Activated T-helper 1 cell treated with anti-CD3 and anti-CD28 coated beads, Interleukin-12 subunit alpha, Interleukin-12 subunit beta, Interleukin-2, Interleukin-4 antibody, amounts not matched to agents 30 ng/mL and 10 ng/mL and 1 ng/mL, durations not matched to agents 14 hours and 24 hours and 36 hours (primary cell): ENCODE results near the gene TBC1D3H. TPM values are rescaled to one million over a fixed set of nuclear protein-coding genes. Genes with fewer than 3 reads are reported as not detected.
"Not testable (repeated sequence)": the region's sequence is repeated elsewhere in the genome, so short reads cannot be mapped to it uniquely, and the experiment has no call there.

ENCODE experiments used
- DNase-seq: peaks from one replicate; pipeline ENCODE4 v3.0.0; 2021; ENCODE audit warnings: low spot score
- H3K27ac Mint-ChIP-seq: one replicate; pipeline ENCODE4 v1.8.0; 2021; ENCODE audit warnings: mild to moderate bottlenecking, mixed read lengths
- H3K27me3 Mint-ChIP-seq: one replicate; pipeline ENCODE4 v1.8.0; 2022; ENCODE audit warnings: mild to moderate bottlenecking, moderate library complexity, mixed read lengths; ENCODE audit not compliant: insufficient read depth
- H3K36me3 Mint-ChIP-seq: one replicate; pipeline ENCODE4 v1.8.0; 2021; ENCODE audit warnings: low read depth, mixed read lengths
- H3K4me1 Mint-ChIP-seq: one replicate; pipeline ENCODE4 v1.8.0; 2021; ENCODE audit warnings: low read depth, mixed read lengths
- H3K4me3 Mint-ChIP-seq: one replicate; pipeline ENCODE4 v1.8.0; 2021; ENCODE audit warnings: mild to moderate bottlenecking, moderate library complexity, mixed read lengths
- H3K9me3 Mint-ChIP-seq: one replicate; pipeline ENCODE4 v1.8.0; 2021; ENCODE audit warnings: mixed read lengths
- intact Hi-C: fragments of 100-400 bp; cut with micrococcal nuclease; formaldehyde crosslinking; loops from one replicate; pipeline ENCODE4 v1.15.1; 2024
- total RNA-seq: library from RNA; stranded (reverse); gene quantifications from 2 replicates; pipeline ENCODE4 v1.2.3, GENCODE V29; 2022

Gene TBC1D3H
- not detected in 2 replicates for total RNA-seq

- DNase-seq, H3K4me1 Mint-ChIP-seq, H3K36me3 Mint-ChIP-seq, H3K9me3 Mint-ChIP-seq, H3K4me3 Mint-ChIP-seq, H3K27ac Mint-ChIP-seq, intact Hi-C loops, H3K27me3 Mint-ChIP-seq: not testable (repeated sequence)
Measured at GRCh38 chr17:36388385-36389245, at the start of gene TBC1D3H. Gene TBC1D3H (minus strand): TSS chr17:36388435. CDS start chr17:36386895, 1,540 bp downstream.

DNA sequence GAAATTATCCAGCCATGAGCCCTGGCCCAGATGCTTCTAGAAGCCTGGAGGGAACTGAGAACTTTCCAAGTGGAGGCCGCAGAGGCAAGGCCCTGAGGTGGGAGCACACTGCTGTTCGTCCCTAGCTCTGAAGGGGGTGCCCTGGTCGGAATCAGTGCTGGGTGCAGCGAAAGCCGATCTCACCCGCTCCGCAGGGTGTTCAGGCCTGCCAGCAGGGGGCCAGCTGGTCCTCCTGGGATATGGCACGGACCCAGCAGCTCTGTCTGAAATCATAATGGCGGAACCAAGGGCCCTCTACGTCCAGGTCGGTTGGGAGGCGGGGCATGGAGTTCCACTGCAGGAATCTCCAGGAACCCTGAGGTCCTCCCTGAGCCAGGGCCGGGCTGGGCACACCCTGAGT is 40.7 kb upstream of the TBC1D3H start:
- H3K36me3 Mint-ChIP-seq, H3K27me3 Mint-ChIP-seq, H3K27ac Mint-ChIP-seq, H3K4me3 Mint-ChIP-seq, DNase-seq, H3K4me1 Mint-ChIP-seq, intact Hi-C loops, H3K9me3 Mint-ChIP-seq: not testable (repeated sequence)

GRCh38 chr17:36415180-36415941 is 27.1 kb upstream of the TBC1D3H start:
- H3K9me3 Mint-ChIP-seq, H3K4me3 Mint-ChIP-seq, DNase-seq, H3K27ac Mint-ChIP-seq, H3K4me1 Mint-ChIP-seq, H3K36me3 Mint-ChIP-seq, intact Hi-C loops, H3K27me3 Mint-ChIP-seq: not testable (repeated sequence)

- H3K27ac Mint-ChIP-seq, H3K9me3 Mint-ChIP-seq, H3K27me3 Mint-ChIP-seq, H3K4me3 Mint-ChIP-seq, intact Hi-C loops, H3K36me3 Mint-ChIP-seq, H3K4me1 Mint-ChIP-seq, DNase-seq: not testable (repeated sequence)
Measured at GRCh38 chr17:36390943-36391645, 2.9 kb upstream of the TBC1D3H start.

GRCh38 chr17:36375938-36376337 is 12.3 kb downstream of the TBC1D3H start:
- intact Hi-C loops, DNase-seq: not testable (repeated sequence)

GRCh38 chr17:36362496-36362895 is 25.7 kb downstream of the TBC1D3H start:
- H3K4me3 Mint-ChIP-seq, H3K27ac Mint-ChIP-seq, H3K9me3 Mint-ChIP-seq, DNase-seq, intact Hi-C loops, H3K4me1 Mint-ChIP-seq, H3K27me3 Mint-ChIP-seq, H3K36me3 Mint-ChIP-seq: not testable (repeated sequence)

More at GRCh38 chr17:36375938-36376337, 12.3 kb downstream of the TBC1D3H start:
- H3K9me3 Mint-ChIP-seq, H3K4me3 Mint-ChIP-seq, H3K27ac Mint-ChIP-seq, H3K36me3 Mint-ChIP-seq, H3K4me1 Mint-ChIP-seq, H3K27me3 Mint-ChIP-seq: not testable (repeated sequence)

Other genes starting within 250 kb of the TBC1D3H start
- 7.1 and 9.1 TPM in 2 replicates for gene TBC1D3B, start 211.8 kb downstream of the TBC1D3H start, total RNA-seq
- gene CCL3L1, start 191.7 kb downstream of the TBC1D3H start, total RNA-seq = 15.8 and 21.2 TPM in 2 replicates
- gene CCL4L2, start 177.4 kb downstream of the TBC1D3H start, total RNA-seq = 46.9 and 48.4 TPM in 2 replicates
- gene TBC1D3I, start 123.9 kb downstream of the TBC1D3H start, total RNA-seq = 0.36 and 1.7 TPM in 2 replicates
- not detected in 2 replicates for gene TBC1D3G, start 64.6 kb downstream of the TBC1D3H start, total RNA-seq
- 46.2 and 50.5 TPM in 2 replicates for gene ZNHIT3, start 98.2 kb upstream of the TBC1D3H start, total RNA-seq
- gene MYO19, start 146.4 kb upstream of the TBC1D3H start, total RNA-seq = 159 and 165 TPM in 2 replicates
- 29.4 and 30.8 TPM in 2 replicates for gene PIGW, start 146.6 kb upstream of the TBC1D3H start, total RNA-seq
- 77.1 and 80.9 TPM in 2 replicates for gene GGNBP2, start 156.5 kb upstream of the TBC1D3H start, total RNA-seq
- gene DHRS11, start 203.4 kb upstream of the TBC1D3H start, total RNA-seq = 15.9 and 16.4 TPM in 2 replicates
- gene MRM1, start 213.1 kb upstream of the TBC1D3H start, total RNA-seq = 21.0 and 22.7 TPM in 2 replicates